Adipocyte (in vitro differentiated cells): Measurements from ENCODE around the gene KCNJ12.
"Not testable (repeated sequence)": the region's sequence is repeated elsewhere in the genome, so short reads cannot be mapped to it uniquely, and the experiment has no call there.

Source experiments
- DNase-seq: peaks from one replicate; pipeline ENCODE4 v3.0.0-alpha.2; 2015; ENCODE audit warnings: low read depth
- H3K27me3 ChIP-seq: replicated peaks from 2 replicates; pipeline ENCODE4 v1.7.0; 2013; ENCODE audit warnings: mild to moderate bottlenecking, low read length, moderate library complexity; ENCODE audit not compliant: control insufficient read depth, insufficient read depth
- H3K36me3 ChIP-seq: 2 replicates; pipeline ENCODE4 v1.7.0; 2013; ENCODE audit warnings: low read length, mild to moderate bottlenecking, moderate library complexity; ENCODE audit not compliant: control insufficient read depth, insufficient read depth, severe bottlenecking
- H3K4me1 ChIP-seq: 2 replicates; pipeline ENCODE4 v1.7.0; 2013; ENCODE audit warnings: mild to moderate bottlenecking, low read length, moderate library complexity; ENCODE audit not compliant: control insufficient read depth, insufficient read depth
- H3K4me3 ChIP-seq: 2 replicates; pipeline ENCODE4 v1.7.0; 2013; ENCODE audit warnings: mild to moderate bottlenecking, low read length, moderate library complexity
- H3K9ac ChIP-seq: 2 replicates; pipeline ENCODE4 v1.7.0; 2013; ENCODE audit warnings: mild to moderate bottlenecking, low read length, moderate library complexity
- H3K9me3 ChIP-seq: 2 replicates; pipeline ENCODE4 v1.7.0; 2013; ENCODE audit warnings: mild to moderate bottlenecking, low read length, moderate library complexity; ENCODE audit not compliant: control insufficient read depth

The KCNJ12 gene

GRCh38 chr17:21376081-21376758, at the start of gene KCNJ12:
TSS of gene KCNJ12 (plus strand) at chr17:21376357. CDS start at chr17:21415343, 38,986 bp downstream.
- Histone ChIP-seq H3K9me3 (no peaks in the 10 kb centered on the region), H3K4me1 (peaks cover 16% of the 10 kb centered on the region), H3K27me3 (peaks cover 11% of the 10 kb centered on the region), H3K36me3 (no peaks in the 10 kb centered on the region), H3K9ac (peak within 1 kb of the TSS; percentile 85), H3K4me3 (peak within 1 kb of the TSS; percentile 83)
- peak; percentile 46 for DNase-seq

GRCh38 chr17:21327921-21328320, 48.2 kb upstream of the KCNJ12 start:
- H3K9me3 ChIP-seq, H3K4me1 ChIP-seq, H3K36me3 ChIP-seq, H3K27me3 ChIP-seq, H3K4me3 ChIP-seq, DNase-seq, H3K9ac ChIP-seq: not testable (repeated sequence)

GRCh38 chr17:21328778-21329177, 47.4 kb upstream of the KCNJ12 start:
- not testable (repeated sequence) for H3K9ac ChIP-seq, DNase-seq, H3K4me3 ChIP-seq, H3K4me1 ChIP-seq, H3K27me3 ChIP-seq, H3K36me3 ChIP-seq, H3K9me3 ChIP-seq

- H3K36me3 ChIP-seq, result no peaks in the 10 kb centered on the region
- no peak for DNase-seq
- H3K27me3 ChIP-seq, result no peaks in the 10 kb centered on the region
- no peak overlapping the region for H3K9ac ChIP-seq
- no peak overlapping the region for H3K4me3 ChIP-seq
- no peaks in the 10 kb centered on the region for H3K4me1 ChIP-seq
- peaks cover 8% of the 10 kb centered on the region for H3K9me3 ChIP-seq
Observed at GRCh38 chr17:21330436-21331160, 45.6 kb upstream of the KCNJ12 start.

- H3K36me3 ChIP-seq, DNase-seq: not testable (repeated sequence)
Observed at GRCh38 chr17:21336541-21337294, 39.4 kb upstream of the KCNJ12 start.

DNA sequence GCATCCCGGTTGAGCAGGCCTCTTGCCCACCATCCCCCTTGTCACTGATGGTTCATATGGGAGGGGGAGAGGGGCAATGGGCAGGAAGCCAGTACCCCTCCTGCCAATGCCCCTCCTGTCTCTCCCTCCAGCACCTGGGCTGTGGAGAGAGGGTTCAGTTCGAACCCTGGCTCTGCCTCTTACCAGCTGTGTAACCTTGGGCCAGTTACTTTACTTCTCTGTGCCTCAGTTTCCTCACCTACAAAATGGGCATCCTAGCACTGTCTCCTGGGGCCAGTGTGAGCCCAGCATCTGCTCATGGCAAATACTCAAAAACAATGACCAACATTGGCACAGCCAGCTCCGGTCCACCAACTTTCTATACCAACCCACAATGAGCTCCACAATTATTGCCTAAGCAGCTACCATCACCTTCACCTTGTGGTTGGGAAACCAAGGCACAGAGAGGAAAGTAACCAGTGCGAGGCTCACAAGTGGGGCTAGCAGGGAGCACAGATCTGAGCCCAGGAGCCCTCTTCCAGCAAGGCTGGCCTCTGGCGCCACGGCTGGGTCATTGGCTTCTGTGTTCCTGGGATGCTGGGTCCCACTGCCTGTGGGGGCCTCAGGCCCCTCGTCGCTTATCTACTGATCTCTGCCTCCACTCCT, 38.1 kb upstream of the KCNJ12 start:
- not testable (repeated sequence) for H3K36me3 ChIP-seq, H3K4me3 ChIP-seq, H3K9ac ChIP-seq, DNase-seq, H3K4me1 ChIP-seq, H3K9me3 ChIP-seq, H3K27me3 ChIP-seq

More at GRCh38 chr17:21336541-21337294, 39.4 kb upstream of the KCNJ12 start:
- H3K9ac ChIP-seq, H3K9me3 ChIP-seq, H3K27me3 ChIP-seq, H3K4me1 ChIP-seq, H3K4me3 ChIP-seq: not testable (repeated sequence)

- no peaks in the 10 kb centered on the region for H3K27me3 ChIP-seq
- no peaks in the 10 kb centered on the region for H3K9me3 ChIP-seq
- no peak overlapping the region for H3K9ac ChIP-seq
- no peak for DNase-seq
- no peaks in the 10 kb centered on the region for H3K4me1 ChIP-seq
- H3K4me3 ChIP-seq, result no peak overlapping the region
- no peaks in the 10 kb centered on the region for H3K36me3 ChIP-seq
Observed at GRCh38 chr17:21339011-21339410, 37.1 kb upstream of the KCNJ12 start.

DNA sequence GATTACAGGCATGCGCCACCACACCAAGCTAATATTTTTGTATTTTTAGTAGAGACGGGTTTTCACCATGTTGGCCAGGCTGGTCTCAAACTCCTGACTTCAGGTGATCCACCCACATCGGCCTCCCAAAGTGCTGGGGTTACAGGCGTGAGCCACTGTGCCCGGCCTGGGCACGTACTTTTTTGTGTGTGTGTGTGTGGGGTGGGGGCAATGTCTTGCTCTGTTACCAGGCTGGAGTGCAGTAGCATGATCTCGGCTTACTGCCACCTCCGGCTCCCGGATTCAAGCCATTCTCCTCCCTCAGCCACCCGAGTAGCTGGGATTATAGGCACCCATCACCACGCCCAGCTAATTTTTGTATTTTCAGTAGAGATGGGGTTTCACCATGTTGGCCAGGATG, 36.6 kb upstream of the KCNJ12 start:
- not testable (repeated sequence) for H3K9ac ChIP-seq, H3K27me3 ChIP-seq, H3K4me3 ChIP-seq, H3K4me1 ChIP-seq, H3K36me3 ChIP-seq, DNase-seq, H3K9me3 ChIP-seq

DNA sequence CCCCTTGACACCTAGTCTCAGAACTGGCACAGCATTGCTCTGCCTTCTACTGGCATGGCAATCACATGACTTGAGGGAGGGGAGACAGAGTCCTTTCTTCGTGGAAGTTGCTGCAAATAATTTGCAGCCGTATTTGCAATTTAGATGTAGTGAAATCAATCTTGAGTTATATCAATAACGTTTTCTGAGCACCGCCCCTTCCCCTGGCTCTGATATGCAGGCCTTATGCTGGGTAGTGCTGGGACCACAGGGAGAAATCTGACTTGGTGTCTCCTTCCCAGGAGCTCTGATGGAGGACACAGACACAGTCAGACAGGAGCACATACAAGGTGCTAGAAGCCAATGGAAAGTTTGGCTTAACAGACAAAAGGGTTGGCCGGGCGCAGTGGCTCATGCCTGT, 35.8 kb upstream of the KCNJ12 start:
- not testable (repeated sequence) for H3K9me3 ChIP-seq, H3K9ac ChIP-seq, H3K4me3 ChIP-seq, DNase-seq, H3K4me1 ChIP-seq, H3K36me3 ChIP-seq, H3K27me3 ChIP-seq

GRCh38 chr17:21341279-21341678, 34.9 kb upstream of the KCNJ12 start:
- H3K36me3 ChIP-seq, H3K4me3 ChIP-seq, H3K9ac ChIP-seq, DNase-seq, H3K27me3 ChIP-seq, H3K4me1 ChIP-seq, H3K9me3 ChIP-seq: not testable (repeated sequence)

GRCh38 chr17:21341925-21342540, 34.1 kb upstream of the KCNJ12 start:
- H3K27me3 ChIP-seq, H3K9me3 ChIP-seq, H3K9ac ChIP-seq, H3K4me1 ChIP-seq, H3K36me3 ChIP-seq, H3K4me3 ChIP-seq, DNase-seq: not testable (repeated sequence)
